Endodermal cell (in vitro differentiated cells): ENCODE measurements around the gene ADCY10. TPM values are rescaled to one million over a fixed set of nuclear protein-coding genes. Genes with fewer than 3 reads are reported as not detected.
"Not testable (repeated sequence)": the region's sequence is repeated elsewhere in the genome, so short reads cannot be mapped to it uniquely, and the experiment has no call there.

Source experiments
- DNase-seq: peaks from one replicate; pipeline ENCODE4 v3.0.0-alpha.2; 2017
- H3K27ac ChIP-seq: 2 replicates; pipeline ENCODE4 v1.5.1; 2013; ENCODE audit warnings: mild to moderate bottlenecking, low read depth, low read length, moderate library complexity
- H3K27me3 ChIP-seq: 2 replicates; pipeline ENCODE4 v1.6.1; 2013; ENCODE audit warnings: mild to moderate bottlenecking, low read length, moderate library complexity; ENCODE audit not compliant: insufficient read depth, control insufficient read depth, poor library complexity, severe bottlenecking
- H3K36me3 ChIP-seq: 2 replicates; pipeline ENCODE4 v1.7.0; 2013; ENCODE audit warnings: mild to moderate bottlenecking, low read length, moderate library complexity; ENCODE audit not compliant: control insufficient read depth, insufficient read depth
- H3K4me1 ChIP-seq: one replicate; pipeline ENCODE4 v1.7.0; 2013; ENCODE audit warnings: low read length; ENCODE audit not compliant: control insufficient read depth, insufficient read depth
- H3K4me3 ChIP-seq: 2 replicates; pipeline ENCODE4 v1.5.1; 2013; ENCODE audit warnings: mild to moderate bottlenecking, low read length, moderate library complexity
- H3K9ac ChIP-seq: 2 replicates; pipeline ENCODE4 v1.6.1; 2013; ENCODE audit warnings: mild to moderate bottlenecking, low read length, moderate library complexity; ENCODE audit not compliant: poor library complexity, severe bottlenecking; ENCODE audit errors: extremely low read depth
- H3K9me3 ChIP-seq: 2 replicates; pipeline ENCODE4 v1.6.1; 2013; ENCODE audit warnings: mild to moderate bottlenecking, low read length, moderate library complexity; ENCODE audit not compliant: control insufficient read depth
- H3K27ac Mint-ChIP-seq: 2 replicates; pipeline ENCODE4 v1.8.0; 2020; ENCODE audit warnings: mixed read lengths
- H3K27me3 Mint-ChIP-seq: 2 replicates; pipeline ENCODE4 v1.8.0; 2021; ENCODE audit warnings: mild to moderate bottlenecking, mixed read lengths; ENCODE audit not compliant: insufficient read depth
- H3K36me3 Mint-ChIP-seq: 2 replicates; pipeline ENCODE4 v1.8.0; 2020; ENCODE audit warnings: low read depth, mixed read lengths
- H3K4me1 Mint-ChIP-seq: 2 replicates; pipeline ENCODE4 v1.8.0; 2020; ENCODE audit warnings: mixed read lengths
- H3K4me3 Mint-ChIP-seq: 2 replicates; pipeline ENCODE4 v1.8.0; 2020; ENCODE audit warnings: mild to moderate bottlenecking, moderate library complexity, mixed read lengths
- H3K9me3 Mint-ChIP-seq: 2 replicates; pipeline ENCODE4 v1.8.0; 2020; ENCODE audit warnings: mild to moderate bottlenecking, mixed read lengths
- WGBS, 2 experiments: methylation state at CpG; one replicate each; pipeline versions ENCODE4 v1.1.5 to v1.1.7; 2013; ENCODE audit warnings: missing lambda C conversion rate in 2 of 2, mixed read lengths in 1 of 2; ENCODE audit not compliant: insufficient coverage in 1 of 2, insufficient read length in 1 of 2; 5-methylcytosine and 5-hydroxymethylcytosine counted together
- total RNA-seq, 2 donors: library from RNA; stranded (reverse); fragmentation: NEBNext Ultra II Directional in 1 of 2; extraction: Animal tissue kit (Norgen Biotek cat#: 25700) in 1 of 2; gene quantifications; 2 replicates in 1 of 2; 3 replicates in 1 of 2; pipeline ENCODE4 v1.2.1, GENCODE V29; 2021
- TF ChIP-seq, protein P1 (sequence below): fragments of 200-600 bp; sonication (generic); conservative IDR thresholded peaks from 2 replicates; pipeline ENCODE4 v1.5.0; 2021; ENCODE audit warnings: antibody characterized with exemption, mild to moderate bottlenecking

Gene ADCY10
- total RNA-seq, 2 donors from 2014 or later, result 0.13 TPM; not detected in 1

DNA sequence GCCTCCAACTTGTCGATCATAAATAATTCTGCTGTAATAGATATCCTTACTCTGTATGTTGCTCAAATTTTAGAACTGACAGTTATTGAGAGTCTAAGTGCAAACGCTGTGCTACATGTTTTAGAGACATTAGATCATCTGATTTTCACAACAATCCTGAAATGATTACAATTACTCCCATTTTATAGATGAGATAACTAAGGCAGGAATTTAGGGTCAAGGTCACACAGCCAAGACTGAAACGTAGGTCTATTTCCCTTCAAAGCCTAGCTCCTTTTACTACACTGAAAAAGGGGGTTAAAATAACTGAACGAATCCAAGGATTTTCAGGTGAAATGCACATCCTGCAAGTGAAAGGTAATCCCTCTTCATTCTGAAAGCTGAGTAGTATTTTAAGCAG, 19.9 kb upstream of the ADCY10 start:
- Mint-ChIP-seq H3K27ac (no peak overlapping the region), H3K36me3 (no peaks in the 10 kb centered on the region), H3K4me3 (no peak overlapping the region), H3K9me3 (no peaks in the 10 kb centered on the region), H3K4me1 (peaks cover 29% of the 10 kb centered on the region), H3K27me3 (no peaks in the 10 kb centered on the region)
- no peak overlapping the region for H3K27ac ChIP-seq
- no peak overlapping the region for H3K9ac ChIP-seq
- H3K4me1 ChIP-seq, result no peaks in the 10 kb centered on the region
- no peaks in the 10 kb centered on the region for H3K27me3 ChIP-seq
- DNase-seq, result no peak
- peak overlapping the region; percentile 94 for H3K4me3 ChIP-seq
- H3K36me3 ChIP-seq, result no peaks in the 10 kb centered on the region
- WGBS, 2 experiments, result 85% methylated on average over 3 to 4 of the region's 4 CpGs
- TF ChIP-seq, protein P1, sequence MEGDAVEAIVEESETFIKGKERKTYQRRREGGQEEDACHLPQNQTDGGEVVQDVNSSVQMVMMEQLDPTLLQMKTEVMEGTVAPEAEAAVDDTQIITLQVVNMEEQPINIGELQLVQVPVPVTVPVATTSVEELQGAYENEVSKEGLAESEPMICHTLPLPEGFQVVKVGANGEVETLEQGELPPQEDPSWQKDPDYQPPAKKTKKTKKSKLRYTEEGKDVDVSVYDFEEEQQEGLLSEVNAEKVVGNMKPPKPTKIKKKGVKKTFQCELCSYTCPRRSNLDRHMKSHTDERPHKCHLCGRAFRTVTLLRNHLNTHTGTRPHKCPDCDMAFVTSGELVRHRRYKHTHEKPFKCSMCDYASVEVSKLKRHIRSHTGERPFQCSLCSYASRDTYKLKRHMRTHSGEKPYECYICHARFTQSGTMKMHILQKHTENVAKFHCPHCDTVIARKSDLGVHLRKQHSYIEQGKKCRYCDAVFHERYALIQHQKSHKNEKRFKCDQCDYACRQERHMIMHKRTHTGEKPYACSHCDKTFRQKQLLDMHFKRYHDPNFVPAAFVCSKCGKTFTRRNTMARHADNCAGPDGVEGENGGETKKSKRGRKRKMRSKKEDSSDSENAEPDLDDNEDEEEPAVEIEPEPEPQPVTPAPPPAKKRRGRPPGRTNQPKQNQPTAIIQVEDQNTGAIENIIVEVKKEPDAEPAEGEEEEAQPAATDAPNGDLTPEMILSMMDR, result no peak
- H3K9me3 ChIP-seq, result no peaks in the 10 kb centered on the region

DNA sequence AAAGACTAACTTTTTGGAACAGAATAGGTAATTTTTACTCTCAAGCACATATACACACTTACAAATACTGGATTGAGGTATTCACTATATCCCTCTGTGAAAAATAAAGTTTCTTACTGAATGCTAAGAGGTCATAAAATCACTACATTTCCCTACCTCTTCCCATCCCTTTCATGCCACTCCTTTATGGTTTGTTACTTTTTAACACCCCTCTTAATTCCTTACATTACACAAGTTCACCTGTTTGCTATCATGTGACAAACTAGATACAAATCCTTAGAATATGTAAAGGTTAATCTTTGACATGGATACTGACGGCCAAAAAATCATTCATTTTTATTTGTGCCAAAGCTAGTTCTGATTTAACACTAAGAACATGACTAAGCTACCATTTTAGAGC, 15.8 kb upstream of the ADCY10 start:
- peaks cover 36% of the 10 kb centered on the region for H3K4me1 Mint-ChIP-seq
- Histone ChIP-seq H3K27ac (no peak overlapping the region), H3K9ac (no peak overlapping the region), H3K27me3 (no peaks in the 10 kb centered on the region), H3K4me1 (peaks cover 5% of the 10 kb centered on the region), H3K4me3 (no peak overlapping the region), H3K9me3 (no peaks in the 10 kb centered on the region), H3K36me3 (no peaks in the 10 kb centered on the region)
- WGBS, 2 experiments, result 95% methylated on average over 1 of the region's 1 CpG; no CpG with 5 or more reads in 1 of the 2 experiments
- TF ChIP-seq, protein P1, result no peak
- H3K4me3 Mint-ChIP-seq, result no peak overlapping the region
- no peaks in the 10 kb centered on the region for H3K27me3 Mint-ChIP-seq
- no peak overlapping the region for H3K27ac Mint-ChIP-seq
- H3K9me3 Mint-ChIP-seq, result no peaks in the 10 kb centered on the region
- no peaks in the 10 kb centered on the region for H3K36me3 Mint-ChIP-seq
- DNase-seq, result no peak

DNA sequence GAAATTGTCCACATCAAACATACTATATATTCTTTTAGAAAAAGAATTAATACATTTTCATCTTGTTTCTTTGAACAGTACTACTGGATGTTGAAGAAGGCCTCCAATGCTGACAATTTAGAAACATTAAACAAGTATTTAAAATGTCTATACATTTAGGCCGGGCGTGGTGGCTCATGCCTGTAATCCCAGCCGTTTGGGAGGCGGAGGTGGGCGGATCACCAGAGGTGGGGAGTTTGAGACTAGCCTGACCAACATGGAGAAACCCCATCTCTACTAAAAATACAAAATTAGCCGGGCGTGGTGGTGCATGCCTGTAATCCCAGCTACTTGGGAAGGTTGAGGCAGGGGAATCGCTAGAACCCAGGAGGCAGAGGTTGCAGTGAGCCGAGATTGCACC, 15.0 kb upstream of the ADCY10 start:
- H3K27me3 ChIP-seq, H3K9me3 ChIP-seq, H3K4me3 Mint-ChIP-seq, H3K9ac ChIP-seq, H3K36me3 ChIP-seq, H3K27me3 Mint-ChIP-seq, H3K36me3 Mint-ChIP-seq, H3K27ac ChIP-seq, H3K27ac Mint-ChIP-seq, H3K4me3 ChIP-seq, H3K9me3 Mint-ChIP-seq, H3K4me1 ChIP-seq, DNase-seq: not testable (repeated sequence)
- WGBS, 2 experiments, result 95 to 100% methylated on average over 2 to 9 of the region's 9 CpGs
- peaks cover 29% of the 10 kb centered on the region for H3K4me1 Mint-ChIP-seq

- WGBS, 2 experiments, result 92% methylated on average over 1 of the region's 2 CpGs; no CpG with 5 or more reads in 1 of the 2 experiments
- peaks cover 5% of the 10 kb centered on the region for H3K4me1 ChIP-seq
- H3K9me3 ChIP-seq, result no peaks in the 10 kb centered on the region
- H3K27me3 ChIP-seq, result no peaks in the 10 kb centered on the region
- TF ChIP-seq, protein P1, result no peak
- no peak for DNase-seq
- no peak overlapping the region for H3K27ac ChIP-seq
- H3K4me3 ChIP-seq, result no peak overlapping the region
- H3K9ac ChIP-seq, result no peak overlapping the region
- Mint-ChIP-seq H3K27me3 (no peaks in the 10 kb centered on the region), H3K4me3 (no peak overlapping the region), H3K9me3 (no peaks in the 10 kb centered on the region), H3K36me3 (no peaks in the 10 kb centered on the region), H3K4me1 (peaks cover 26% of the 10 kb centered on the region), H3K27ac (no peak overlapping the region)
- H3K36me3 ChIP-seq, result peaks cover under 1% of the 10 kb centered on the region
Measured at GRCh38 chr1:167928457-167928852, 14.5 kb upstream of the ADCY10 start.
